OCI-LY3 (cell line): ENCODE measurements around the gene DYRK1B.

Experiments
- EZH2phosphoT487 ChIP-seq: fragments of 200-600 bp; shearing (Covaris generic); IDR thresholded peaks from 2 replicates; pipeline ENCODE4 v1.6.1; 2018; ENCODE audit warnings: antibody characterized with exemption, mixed run types, low read depth
- TF ChIP-seq, protein P1 (sequence below): fragments of 200-600, 300-600 bp; sonication (generic); IDR thresholded peaks from 2 replicates; pipeline ENCODE4 v1.5.1; 2014; ENCODE audit warnings: antibody characterized with exemption, low read length, low read depth

- TF ChIP-seq, protein P1, sequence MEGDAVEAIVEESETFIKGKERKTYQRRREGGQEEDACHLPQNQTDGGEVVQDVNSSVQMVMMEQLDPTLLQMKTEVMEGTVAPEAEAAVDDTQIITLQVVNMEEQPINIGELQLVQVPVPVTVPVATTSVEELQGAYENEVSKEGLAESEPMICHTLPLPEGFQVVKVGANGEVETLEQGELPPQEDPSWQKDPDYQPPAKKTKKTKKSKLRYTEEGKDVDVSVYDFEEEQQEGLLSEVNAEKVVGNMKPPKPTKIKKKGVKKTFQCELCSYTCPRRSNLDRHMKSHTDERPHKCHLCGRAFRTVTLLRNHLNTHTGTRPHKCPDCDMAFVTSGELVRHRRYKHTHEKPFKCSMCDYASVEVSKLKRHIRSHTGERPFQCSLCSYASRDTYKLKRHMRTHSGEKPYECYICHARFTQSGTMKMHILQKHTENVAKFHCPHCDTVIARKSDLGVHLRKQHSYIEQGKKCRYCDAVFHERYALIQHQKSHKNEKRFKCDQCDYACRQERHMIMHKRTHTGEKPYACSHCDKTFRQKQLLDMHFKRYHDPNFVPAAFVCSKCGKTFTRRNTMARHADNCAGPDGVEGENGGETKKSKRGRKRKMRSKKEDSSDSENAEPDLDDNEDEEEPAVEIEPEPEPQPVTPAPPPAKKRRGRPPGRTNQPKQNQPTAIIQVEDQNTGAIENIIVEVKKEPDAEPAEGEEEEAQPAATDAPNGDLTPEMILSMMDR: no peak
- no peak for TF ChIP-seq EZH2phosphoT487
Observed at GRCh38 chr19:39809368-39809767, 24.6 kb downstream of the DYRK1B start.
